Progenitor cell of endocrine pancreas (in vitro differentiated cells): ENCODE measurements around the gene DRC1. TPM values are rescaled to one million over a fixed set of nuclear protein-coding genes. Genes with fewer than 3 reads are reported as not detected.
A peak's percentile ranks its signal among the peaks of the same experiment; 100 is the strongest.

Experiments
- DNase-seq: peaks from one replicate; pipeline ENCODE4 v3.0.0; 2021; ENCODE audit warnings: low spot score; ENCODE audit not compliant: unreplicated experiment
- H3K27ac Mint-ChIP-seq: 2 replicates; pipeline ENCODE4 v1.8.0; 2021; ENCODE audit warnings: mild to moderate bottlenecking, moderate library complexity, mixed read lengths
- H3K27me3 Mint-ChIP-seq: 2 replicates; pipeline ENCODE4 v1.8.0; 2021; ENCODE audit warnings: mixed read lengths
- H3K36me3 Mint-ChIP-seq: 2 replicates; pipeline ENCODE4 v1.8.0; 2022; ENCODE audit warnings: mixed read lengths; ENCODE audit not compliant: insufficient read depth
- H3K4me1 Mint-ChIP-seq: 2 replicates; pipeline ENCODE4 v1.8.0; 2021; ENCODE audit warnings: low read depth, mixed read lengths
- H3K4me3 Mint-ChIP-seq: 2 replicates; pipeline ENCODE4 v1.8.0; 2021; ENCODE audit warnings: low read depth, mild to moderate bottlenecking, moderate library complexity, mixed read lengths
- H3K9me3 Mint-ChIP-seq: 2 replicates; pipeline ENCODE4 v1.8.0; 2021; ENCODE audit warnings: low read depth, mixed read lengths
- total RNA-seq: library from RNA; stranded (reverse); gene quantifications from 2 replicates; pipeline ENCODE4 v1.2.1, GENCODE V29; 2021
- TF ChIP-seq, protein P1 (sequence below): fragments of 200-600 bp; sonication (generic); IDR thresholded peaks from one replicate; pipeline ENCODE4 v1.5.0; 2021; ENCODE audit warnings: antibody characterized with exemption, mild to moderate bottlenecking; ENCODE audit not compliant: unreplicated experiment

DRC1 gene
- total RNA-seq, 1 donor from 2014 or later, result 0.57 TPM

DNA sequence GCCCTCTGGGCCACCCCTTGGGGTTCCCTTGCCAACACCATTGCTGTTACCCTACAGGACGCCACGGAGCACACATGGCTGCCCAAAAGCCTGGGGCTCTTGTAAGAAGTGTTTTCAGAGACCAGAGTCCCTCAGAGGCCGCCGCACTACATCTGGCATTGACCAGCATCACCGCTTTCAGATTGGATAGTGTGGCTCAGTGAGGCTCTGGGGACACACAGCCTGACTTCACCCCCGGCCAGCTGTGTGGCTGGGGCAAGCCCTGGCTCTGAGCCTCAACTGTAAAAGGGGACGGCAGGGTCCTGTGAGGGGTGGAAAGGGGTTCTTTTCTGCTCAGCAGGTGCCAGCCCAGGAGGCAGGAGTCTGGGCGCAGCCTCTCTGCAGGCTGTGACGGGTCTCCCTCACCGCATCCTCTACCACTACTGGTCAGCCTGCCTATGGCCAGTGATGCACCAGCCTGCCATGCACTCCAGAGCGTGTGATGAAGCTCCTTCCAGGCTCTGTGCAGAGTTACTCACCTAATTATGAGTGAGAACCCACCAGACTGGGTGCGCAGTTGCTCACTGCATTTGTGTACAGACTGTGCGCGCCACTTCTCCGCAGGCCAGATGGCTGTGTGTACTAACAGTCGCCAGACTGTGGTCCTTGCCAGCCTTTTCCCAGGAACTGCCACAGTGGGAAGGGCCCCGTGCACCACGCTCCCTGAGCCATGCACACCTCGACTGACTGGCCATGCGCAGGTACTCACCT lies 86.9 kb downstream of the DRC1 start:
- Mint-ChIP-seq H3K36me3 (no peaks in the 10 kb centered on the region), H3K27ac (no peak overlapping the region), H3K4me3 (no peak overlapping the region), H3K9me3 (no peaks in the 10 kb centered on the region), H3K4me1 (no peaks in the 10 kb centered on the region), H3K27me3 (peaks cover 7% of the 10 kb centered on the region)
- no peak for DNase-seq
- TF ChIP-seq, protein P1, sequence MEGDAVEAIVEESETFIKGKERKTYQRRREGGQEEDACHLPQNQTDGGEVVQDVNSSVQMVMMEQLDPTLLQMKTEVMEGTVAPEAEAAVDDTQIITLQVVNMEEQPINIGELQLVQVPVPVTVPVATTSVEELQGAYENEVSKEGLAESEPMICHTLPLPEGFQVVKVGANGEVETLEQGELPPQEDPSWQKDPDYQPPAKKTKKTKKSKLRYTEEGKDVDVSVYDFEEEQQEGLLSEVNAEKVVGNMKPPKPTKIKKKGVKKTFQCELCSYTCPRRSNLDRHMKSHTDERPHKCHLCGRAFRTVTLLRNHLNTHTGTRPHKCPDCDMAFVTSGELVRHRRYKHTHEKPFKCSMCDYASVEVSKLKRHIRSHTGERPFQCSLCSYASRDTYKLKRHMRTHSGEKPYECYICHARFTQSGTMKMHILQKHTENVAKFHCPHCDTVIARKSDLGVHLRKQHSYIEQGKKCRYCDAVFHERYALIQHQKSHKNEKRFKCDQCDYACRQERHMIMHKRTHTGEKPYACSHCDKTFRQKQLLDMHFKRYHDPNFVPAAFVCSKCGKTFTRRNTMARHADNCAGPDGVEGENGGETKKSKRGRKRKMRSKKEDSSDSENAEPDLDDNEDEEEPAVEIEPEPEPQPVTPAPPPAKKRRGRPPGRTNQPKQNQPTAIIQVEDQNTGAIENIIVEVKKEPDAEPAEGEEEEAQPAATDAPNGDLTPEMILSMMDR, result no peak

DNA sequence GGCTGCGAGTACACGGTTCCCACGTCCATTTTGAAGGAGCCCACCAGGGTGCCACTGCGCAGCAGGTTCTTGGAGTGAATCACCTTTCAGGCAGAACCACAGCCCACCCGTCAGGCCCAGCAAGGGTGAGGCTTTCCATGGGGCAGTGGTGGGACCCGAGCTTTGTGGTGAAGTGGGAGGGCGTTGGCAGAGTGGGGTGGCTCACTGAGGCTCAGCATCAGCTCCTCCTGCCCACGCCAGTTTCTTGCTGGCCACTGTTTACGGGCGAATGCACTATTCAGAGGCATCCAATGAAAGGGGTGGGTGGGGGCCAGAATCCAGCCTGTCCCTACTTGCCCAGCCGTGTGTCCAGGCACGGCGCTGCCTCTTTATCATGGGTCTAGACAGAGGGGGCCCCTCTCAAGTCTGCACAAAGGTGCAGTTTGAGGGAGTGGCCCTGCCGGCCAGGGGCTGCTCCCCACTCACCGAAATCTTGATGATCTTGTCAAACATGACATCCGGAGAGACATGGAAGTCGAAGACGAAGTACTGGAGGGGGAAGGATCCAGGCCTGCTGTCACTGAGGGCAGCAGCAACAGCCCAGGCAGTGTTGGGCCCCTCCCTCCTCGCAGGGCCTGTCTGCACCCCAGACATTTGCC lies 87.6 kb downstream of the DRC1 start:
- H3K27ac Mint-ChIP-seq, result no peak overlapping the region
- no peaks in the 10 kb centered on the region for H3K9me3 Mint-ChIP-seq
- peaks cover 7% of the 10 kb centered on the region for H3K27me3 Mint-ChIP-seq
- no peaks in the 10 kb centered on the region for H3K4me1 Mint-ChIP-seq
- no peak for DNase-seq
- H3K4me3 Mint-ChIP-seq, result no peak overlapping the region
- H3K36me3 Mint-ChIP-seq, result no peaks in the 10 kb centered on the region
- TF ChIP-seq, protein P1, result no peak

DNA sequence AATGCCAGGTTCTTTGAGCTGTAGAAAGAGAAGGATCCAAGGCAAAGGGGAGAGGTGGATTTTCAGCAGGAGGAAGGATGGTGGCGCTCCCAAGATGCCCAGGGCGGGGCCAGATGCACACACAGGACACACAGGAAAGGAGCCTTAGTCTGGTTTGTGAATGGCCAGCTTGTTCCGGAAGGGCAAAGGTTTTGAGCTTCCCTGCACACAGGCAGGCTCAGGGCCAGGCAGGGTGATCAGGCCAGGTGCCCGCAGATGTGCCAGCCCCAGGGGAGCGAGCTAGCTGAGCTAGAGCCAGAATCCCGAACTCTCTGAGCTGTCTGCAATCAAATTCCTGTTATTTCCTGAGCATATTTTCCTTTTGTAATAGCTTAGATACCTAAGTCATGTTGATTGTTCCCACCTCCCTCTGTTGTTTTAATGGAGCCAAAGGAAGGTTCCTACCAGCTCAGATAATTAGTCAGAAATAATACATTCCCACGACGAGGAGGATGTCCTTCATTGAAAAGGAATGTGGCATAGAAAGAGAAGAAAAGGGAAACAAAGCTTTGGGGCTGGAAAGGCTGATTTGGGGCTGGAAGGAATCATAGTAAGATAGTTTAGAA lies 89.9 kb downstream of the DRC1 start:
- Mint-ChIP-seq H3K4me3 (no peak overlapping the region), H3K27me3 (no peaks in the 10 kb centered on the region), H3K36me3 (no peaks in the 10 kb centered on the region), H3K9me3 (no peaks in the 10 kb centered on the region), H3K4me1 (peaks cover 9% of the 10 kb centered on the region), H3K27ac (no peak overlapping the region)
- TF ChIP-seq, protein P1, result no peak
- DNase-seq, result no peak

DNA sequence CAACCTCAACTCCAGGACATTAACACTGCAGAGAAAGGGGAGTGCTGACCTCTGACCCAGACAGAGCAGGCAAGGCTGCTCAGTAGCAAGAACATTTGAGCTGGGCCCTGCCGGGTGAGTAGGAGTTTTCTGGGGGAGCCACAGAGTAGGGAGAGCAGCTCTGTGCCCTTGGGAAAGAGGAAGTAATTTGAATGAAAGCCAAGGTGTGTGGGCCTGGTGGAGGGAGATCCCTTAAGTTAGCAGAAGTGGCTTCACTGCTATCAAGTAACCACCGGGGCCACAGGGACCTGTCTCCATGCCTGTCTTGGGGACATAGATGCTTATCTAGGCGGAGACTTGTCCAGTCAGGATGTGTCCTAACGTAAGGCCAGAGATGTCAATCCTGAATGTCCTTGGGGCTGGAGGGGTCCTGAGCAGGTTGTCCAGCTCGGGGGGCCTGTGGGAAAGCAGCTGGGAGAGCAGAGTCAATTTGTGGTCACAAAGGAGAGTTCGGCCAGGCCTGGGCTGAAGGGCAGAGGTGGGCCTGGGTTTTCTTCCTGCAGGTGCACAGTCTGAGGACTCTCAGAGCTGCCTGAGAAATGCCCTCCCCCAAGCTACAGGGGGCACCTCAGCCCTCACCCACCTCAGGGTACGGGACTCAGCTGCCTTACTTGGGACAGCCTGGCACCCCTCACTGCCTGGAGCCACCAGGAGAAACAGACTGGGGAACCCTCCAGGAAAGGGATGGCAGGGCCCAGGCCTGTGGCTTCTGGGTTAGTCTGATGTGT lies 91.2 kb downstream of the DRC1 start:
- no peak for DNase-seq
- TF ChIP-seq, protein P1, result no peak
- Mint-ChIP-seq H3K4me1 (peaks cover 9% of the 10 kb centered on the region), H3K27me3 (peaks cover 4% of the 10 kb centered on the region), H3K9me3 (no peaks in the 10 kb centered on the region), H3K4me3 (no peak overlapping the region), H3K27ac (peak overlapping the region; percentile 31), H3K36me3 (no peaks in the 10 kb centered on the region)

DNA sequence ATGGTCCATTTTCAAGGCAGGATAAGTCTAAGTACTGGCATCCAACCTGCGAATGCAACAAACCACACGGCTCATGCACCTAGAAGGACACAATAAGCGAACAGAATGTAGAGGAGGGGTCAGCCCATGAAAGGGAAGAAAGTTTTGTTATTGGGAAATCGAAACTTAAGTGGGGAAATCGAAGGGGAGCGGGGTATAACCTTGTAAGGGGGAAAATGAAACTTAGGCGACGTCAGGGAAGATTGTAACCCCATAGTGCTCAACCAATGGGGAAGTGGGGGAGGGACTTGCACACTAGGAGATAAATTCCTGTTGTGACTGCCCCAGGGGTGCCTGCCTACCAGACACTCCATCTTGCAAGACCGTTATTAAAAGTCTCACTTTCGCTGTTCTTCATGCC lies 91.8 kb downstream of the DRC1 start:
- no peak for DNase-seq
- peaks cover 6% of the 10 kb centered on the region for H3K27me3 Mint-ChIP-seq
- H3K27ac Mint-ChIP-seq, result no peak overlapping the region
- H3K4me3 Mint-ChIP-seq, result no peak overlapping the region
- H3K4me1 Mint-ChIP-seq, result peaks cover 9% of the 10 kb centered on the region
- TF ChIP-seq, protein P1, result no peak
- H3K9me3 Mint-ChIP-seq, result no peaks in the 10 kb centered on the region
- no peaks in the 10 kb centered on the region for H3K36me3 Mint-ChIP-seq
